Lower leg skin (tissue), 4 donors: ENCODE results near the gene COPS8. TPM values are rescaled to one million over a fixed set of nuclear protein-coding genes. Genes with fewer than 3 reads are reported as not detected.

ENCODE experiments used
- DNase-seq, 2 donors: peaks; one replicate each; pipeline ENCODE4 v3.0.0-alpha.2; 2019; ENCODE audit warnings: low spot score in 2 of 2
- H3K4me3 ChIP-seq: fragments of 200-600 bp; sonication (generic); 2 replicates; pipeline ENCODE4 v1.5.1; 2017; ENCODE audit warnings: mild to moderate bottlenecking, low read depth; ENCODE audit not compliant: poor library complexity, severe bottlenecking
- CTCF ChIP-seq, 3 donors: fragments of 450-650 bp; IDR thresholded peaks; one replicate each; pipeline ENCODE4 v1.5.1; 2016; ENCODE audit warnings: antibody characterized with exemption in 3 of 3, mild to moderate bottlenecking in 3 of 3, moderate library complexity in 2 of 3
- POLR2A ChIP-seq, 2 donors: fragments of 450-650 bp; IDR thresholded peaks; one replicate each; pipeline ENCODE4 v1.6.1; 2016 to 2017; ENCODE audit warnings: antibody characterized with exemption in 2 of 2, mild to moderate bottlenecking in 1 of 2, moderate library complexity in 1 of 2
- WGBS, 2 donors: methylation state at CpG; one replicate each; pipeline ENCODE4 v1.1.5; 2018; 5-methylcytosine and 5-hydroxymethylcytosine counted together
- intact Hi-C: fragments of 100-400 bp; cut with DNase I; formaldehyde crosslinking; loops from one replicate; pipeline ENCODE4 v1.15.0; 2023; ENCODE audit warnings: low total_unique reads
- total RNA-seq, 4 donors: library from RNA; depleted of rRNA; stranded (reverse); fragments of >200 nt; gene quantifications; one replicate each; pipeline ENCODE4 v1.1.0, GENCODE V29; 2016

COPS8 gene
- total RNA-seq, 4 donors from 2014 or later = 38.8 to 74.0 (median 69.3) TPM

GRCh38 chr2:237044281-237044680 is 41.4 kb upstream of the COPS8 start:
- TF ChIP-seq CTCF (IDR thresholded peaks at IDR 0.05) (no peak), POLR2A (IDR thresholded peaks at IDR 0.05) (no peak)
- intact Hi-C loops = no loop called here
- WGBS, 2 donors = 50 to 60% methylated on average over 3 of the region's 3 CpGs
- H3K4me3 ChIP-seq = no peak overlapping the region
- DNase-seq = no peak

GRCh38 chr2:237045449-237045848 is 40.2 kb upstream of the COPS8 start:
- H3K4me3 ChIP-seq = no peak overlapping the region
- intact Hi-C loops = no loop called here

GRCh38 chr2:237048595-237048994 is 37.1 kb upstream of the COPS8 start:
- H3K4me3 ChIP-seq = no peak overlapping the region
- intact Hi-C loops = no loop called here
- TF ChIP-seq POLR2A (IDR thresholded peaks at IDR 0.05) (no peak), CTCF (IDR thresholded peaks at IDR 0.05) (no peak)
- no peak for DNase-seq
- WGBS, 2 donors = 90 to 100% methylated on average over 1 of the region's 1 CpG

More at GRCh38 chr2:237045449-237045848, 40.2 kb upstream of the COPS8 start:
- TF ChIP-seq POLR2A (IDR thresholded peaks at IDR 0.05) (no peak), CTCF (IDR thresholded peaks at IDR 0.05) (no peak)
- DNase-seq = no peak
- 48 to 63% methylated on average over 4 of the region's 4 CpGs for WGBS, 2 donors

- 88 to 89% methylated on average over 8 of the region's 8 CpGs for WGBS, 2 donors
- no peak overlapping the region for H3K4me3 ChIP-seq
- intact Hi-C loops = no loop called here
- DNase-seq = no peak
- no peak for TF ChIP-seq CTCF (IDR thresholded peaks at IDR 0.05)
- TF ChIP-seq POLR2A (IDR thresholded peaks at IDR 0.05) = no peak
Observed at GRCh38 chr2:237051861-237052260, 33.8 kb upstream of the COPS8 start.

- WGBS, 2 donors = 59 to 68% methylated on average over 2 of the region's 2 CpGs
- DNase-seq = no peak
- TF ChIP-seq POLR2A (IDR thresholded peaks at IDR 0.05) (no peak), CTCF (IDR thresholded peaks at IDR 0.05) (no peak)
- intact Hi-C loops = no loop called here
- H3K4me3 ChIP-seq = no peak overlapping the region
Observed at GRCh38 chr2:237053066-237053465, 32.6 kb upstream of the COPS8 start.

- intact Hi-C loops = loop anchor here (5.0 kb wide), 1 partner anchor 703 kb away; no protein-coding TSS in a partner anchor
- no peak overlapping the region for H3K4me3 ChIP-seq
- TF ChIP-seq POLR2A (IDR thresholded peaks at IDR 0.05) (no peak), CTCF (IDR thresholded peaks at IDR 0.05) (no peak)
- DNase-seq = no peak
- WGBS, 2 donors = 86 to 95% methylated on average over 9 of the region's 9 CpGs
Observed at GRCh38 chr2:237055386-237056100, 30.1 kb upstream of the COPS8 start.
